ENCODE results near the gene SLC35B2.
"Not testable (repeated sequence)": the region's sequence is repeated elsewhere in the genome, so short reads cannot be mapped to it uniquely, and the experiment has no call there.

SLC35B2 gene

DNA sequence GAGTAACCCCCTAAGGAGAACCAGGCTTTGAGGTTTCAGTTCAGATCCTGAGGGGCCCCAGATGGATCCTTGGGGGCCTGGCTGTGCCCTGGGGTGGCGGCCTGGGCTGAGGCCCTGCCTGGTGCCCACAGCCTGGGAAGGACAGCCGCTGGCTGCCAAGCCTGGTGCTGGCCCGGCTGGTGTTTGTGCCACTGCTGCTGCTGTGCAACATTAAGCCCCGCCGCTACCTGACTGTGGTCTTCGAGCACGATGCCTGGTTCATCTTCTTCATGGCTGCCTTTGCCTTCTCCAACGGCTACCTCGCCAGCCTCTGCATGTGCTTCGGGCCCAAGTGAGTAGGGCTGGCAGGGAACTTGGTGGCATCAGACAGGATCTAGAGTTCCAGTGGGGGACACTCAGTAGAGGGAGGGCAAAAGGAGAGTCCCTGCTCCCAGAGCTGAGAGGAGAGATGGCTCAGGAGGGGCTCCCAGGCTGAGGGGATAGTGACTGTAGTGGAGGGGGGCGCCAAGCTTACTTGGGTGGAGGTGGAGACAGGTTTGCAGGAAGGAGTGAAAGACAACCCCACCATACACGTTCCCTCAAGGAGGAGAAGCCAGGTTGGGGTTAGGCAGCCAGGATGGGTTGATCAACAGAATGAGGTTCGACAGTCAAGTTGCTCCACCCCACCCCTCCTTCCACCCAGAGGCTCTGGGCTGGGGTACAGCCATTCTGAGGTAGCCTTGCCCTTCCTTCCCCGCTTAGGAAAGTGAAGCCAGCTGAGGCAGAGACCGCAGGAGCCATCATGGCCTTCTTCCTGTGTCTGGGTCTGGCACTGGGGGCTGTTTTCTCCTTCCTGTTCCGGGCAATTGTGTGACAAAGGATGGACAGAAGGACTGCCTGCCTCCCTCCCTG, 24.4 kb downstream of the SLC35B2 start:
- no peak for DNase-seq

DNA sequence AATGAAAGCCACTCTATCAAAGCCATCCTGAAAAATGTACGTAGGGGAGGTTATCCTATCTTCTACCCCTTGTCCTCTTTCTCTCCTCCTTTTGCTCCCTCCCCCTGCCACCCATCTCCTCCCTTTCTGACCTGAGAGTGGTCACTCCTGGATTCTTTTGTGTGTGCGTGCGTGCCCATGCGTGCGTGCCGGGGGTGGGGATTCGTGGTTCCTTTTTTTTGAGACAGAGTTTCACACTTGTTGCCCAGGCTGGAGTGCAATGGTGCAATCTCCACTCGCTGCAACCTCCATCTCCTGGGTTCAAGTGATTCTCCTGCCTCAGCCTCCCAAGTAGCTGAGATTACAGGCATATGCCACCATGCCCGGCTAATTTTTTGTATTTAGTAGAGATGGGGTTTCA, 25.9 kb downstream of the SLC35B2 start:
- DNase-seq = not testable (repeated sequence)

DNA sequence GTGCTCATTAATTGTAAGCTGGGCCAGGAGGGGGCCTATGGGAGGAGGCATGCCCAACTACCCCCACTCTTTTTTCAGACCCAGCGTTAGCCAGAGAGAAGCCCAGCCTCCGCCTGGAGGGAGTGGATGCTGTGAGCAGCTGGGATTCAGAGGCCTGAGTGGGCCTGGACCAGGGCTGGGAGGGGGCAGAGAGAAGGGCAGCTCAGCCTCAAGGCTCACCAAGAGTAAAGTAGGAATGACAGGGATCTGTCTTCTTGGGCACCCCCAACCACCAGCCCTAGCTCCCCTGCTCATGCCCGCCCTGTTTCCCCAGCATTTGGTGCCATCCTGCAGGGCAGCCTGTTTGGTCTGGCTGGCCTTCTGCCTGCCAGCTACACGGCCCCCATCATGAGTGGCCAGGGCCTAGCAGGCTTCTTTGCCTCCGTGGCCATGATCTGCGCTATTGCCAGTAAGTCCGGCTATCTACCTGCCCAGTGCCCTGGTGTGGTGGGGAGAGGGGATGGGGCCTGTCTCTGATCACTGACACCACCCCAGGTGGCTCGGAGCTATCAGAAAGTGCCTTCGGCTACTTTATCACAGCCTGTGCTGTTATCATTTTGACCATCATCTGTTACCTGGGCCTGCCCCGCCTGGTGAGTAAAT, 27.2 kb downstream of the SLC35B2 start:
- DNase-seq = no peak

DNA sequence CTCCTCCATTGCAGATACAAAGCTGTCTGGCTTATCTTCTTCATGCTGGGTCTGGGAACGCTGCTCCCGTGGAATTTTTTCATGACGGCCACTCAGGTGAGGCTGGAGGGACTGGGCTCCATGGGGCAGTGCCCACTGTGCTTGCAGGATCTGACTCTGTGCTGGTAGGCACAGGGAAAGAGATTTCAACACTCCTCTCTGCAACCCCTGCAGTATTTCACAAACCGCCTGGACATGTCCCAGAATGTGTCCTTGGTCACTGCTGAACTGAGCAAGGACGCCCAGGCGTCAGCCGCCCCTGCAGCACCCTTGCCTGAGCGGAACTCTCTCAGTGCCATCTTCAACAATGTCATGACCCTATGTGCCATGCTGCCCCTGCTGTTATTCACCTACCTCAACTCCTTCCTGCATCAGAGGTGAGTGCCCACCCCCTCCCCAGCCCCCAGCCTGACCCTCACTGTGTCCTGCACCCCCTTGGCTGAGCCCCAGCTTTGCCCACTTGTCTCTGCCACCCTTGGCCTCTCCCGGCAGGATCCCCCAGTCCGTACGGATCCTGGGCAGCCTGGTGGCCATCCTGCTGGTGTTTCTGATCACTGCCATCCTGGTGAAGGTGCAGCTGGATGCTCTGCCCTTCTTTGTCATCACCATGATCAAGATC, 27.8 kb downstream of the SLC35B2 start:
- no peak for DNase-seq

DNA sequence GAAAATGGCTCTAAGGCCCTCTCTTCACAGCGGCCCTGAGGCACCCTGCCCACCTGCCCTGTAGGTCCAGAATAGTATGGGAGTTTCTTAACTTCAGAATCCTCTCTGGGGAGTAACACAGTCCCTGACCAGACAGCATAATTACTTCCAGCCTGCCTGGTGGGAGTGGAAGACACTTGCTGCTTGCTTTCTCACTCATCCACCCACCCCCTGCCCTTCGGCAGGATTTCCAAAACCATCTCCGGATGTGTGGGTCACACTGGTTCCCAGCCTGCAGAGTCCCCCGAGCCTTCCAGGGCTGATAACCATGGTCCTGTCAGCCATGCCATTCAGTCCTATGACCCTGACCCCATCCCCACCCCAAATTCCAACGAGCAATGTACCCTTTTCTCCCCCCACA, 28.5 kb downstream of the SLC35B2 start:
- DNase-seq = no peak

DNA sequence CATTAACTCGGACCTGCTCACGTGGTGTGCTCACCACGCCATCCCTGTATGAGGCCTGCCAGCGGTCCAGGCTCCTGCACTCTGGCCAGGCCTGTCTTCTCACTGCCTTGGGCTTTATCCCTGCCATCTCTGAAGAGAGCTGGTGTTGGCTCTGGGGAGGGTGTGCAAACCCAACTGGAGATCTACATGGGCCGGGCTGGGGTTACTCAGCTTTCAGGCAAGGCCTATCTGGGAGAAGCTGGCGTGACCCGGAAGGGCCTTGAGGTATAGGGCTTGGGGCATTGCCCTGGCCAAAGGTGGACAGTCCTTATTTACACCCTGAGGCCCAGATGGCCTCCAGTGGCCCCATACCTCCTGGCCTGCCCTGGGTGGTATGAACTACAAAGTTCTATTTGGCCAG, 28.9 kb downstream of the SLC35B2 start:
- no peak for DNase-seq

DNA sequence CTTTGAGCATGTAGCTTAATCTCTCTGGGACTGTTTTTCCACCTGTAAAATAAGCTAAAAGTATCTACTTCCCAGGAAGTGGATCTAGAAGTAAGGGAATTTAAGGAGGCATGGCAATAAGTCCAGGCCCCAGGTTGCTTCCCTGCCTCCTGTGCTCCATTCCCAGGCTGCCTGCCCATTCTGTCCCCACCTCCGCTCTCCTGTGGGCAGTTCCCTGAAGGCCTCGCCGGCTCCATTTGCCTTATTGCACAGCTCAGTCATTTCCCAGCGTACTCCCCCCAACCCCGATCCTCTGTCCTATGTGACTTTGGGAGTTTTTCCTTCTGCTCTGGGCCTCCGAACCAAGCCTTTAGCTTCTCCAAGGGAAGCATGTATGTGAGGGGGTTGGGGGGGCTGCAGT, 29.3 kb downstream of the SLC35B2 start:
- DNase-seq = no peak

DNA sequence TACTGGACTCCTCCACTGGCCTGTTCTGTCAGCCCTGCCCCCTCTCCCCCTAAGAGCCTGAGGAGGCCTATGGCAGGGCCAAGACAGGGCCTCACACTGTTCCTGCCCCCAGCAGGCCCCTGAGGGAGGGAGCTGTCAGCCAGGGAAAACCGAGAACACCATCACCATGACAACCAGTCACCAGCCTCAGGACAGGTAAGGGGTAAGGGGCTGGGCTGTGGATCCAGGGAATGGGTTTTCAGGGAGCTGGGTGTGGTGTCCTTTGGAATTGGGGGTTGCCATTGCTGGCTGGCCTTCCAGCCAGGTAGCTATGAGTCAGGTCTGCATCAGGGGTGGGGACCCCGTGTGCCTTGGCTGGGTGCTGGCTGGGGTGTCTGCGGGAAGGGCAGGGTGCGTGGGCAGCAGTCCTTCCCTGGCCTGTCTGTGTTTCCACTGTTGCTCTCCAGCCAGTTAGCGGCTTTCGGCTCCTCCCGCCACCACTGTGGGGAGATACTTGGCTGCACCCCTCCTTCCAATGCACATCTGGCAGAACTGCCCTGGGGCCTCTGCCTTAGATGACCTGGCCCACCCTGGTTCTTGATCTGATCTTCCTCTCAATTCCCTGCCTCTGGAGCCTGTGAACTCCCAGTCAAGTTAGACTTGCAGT, 30.1 kb downstream of the SLC35B2 start:
- no peak for DNase-seq

DNA sequence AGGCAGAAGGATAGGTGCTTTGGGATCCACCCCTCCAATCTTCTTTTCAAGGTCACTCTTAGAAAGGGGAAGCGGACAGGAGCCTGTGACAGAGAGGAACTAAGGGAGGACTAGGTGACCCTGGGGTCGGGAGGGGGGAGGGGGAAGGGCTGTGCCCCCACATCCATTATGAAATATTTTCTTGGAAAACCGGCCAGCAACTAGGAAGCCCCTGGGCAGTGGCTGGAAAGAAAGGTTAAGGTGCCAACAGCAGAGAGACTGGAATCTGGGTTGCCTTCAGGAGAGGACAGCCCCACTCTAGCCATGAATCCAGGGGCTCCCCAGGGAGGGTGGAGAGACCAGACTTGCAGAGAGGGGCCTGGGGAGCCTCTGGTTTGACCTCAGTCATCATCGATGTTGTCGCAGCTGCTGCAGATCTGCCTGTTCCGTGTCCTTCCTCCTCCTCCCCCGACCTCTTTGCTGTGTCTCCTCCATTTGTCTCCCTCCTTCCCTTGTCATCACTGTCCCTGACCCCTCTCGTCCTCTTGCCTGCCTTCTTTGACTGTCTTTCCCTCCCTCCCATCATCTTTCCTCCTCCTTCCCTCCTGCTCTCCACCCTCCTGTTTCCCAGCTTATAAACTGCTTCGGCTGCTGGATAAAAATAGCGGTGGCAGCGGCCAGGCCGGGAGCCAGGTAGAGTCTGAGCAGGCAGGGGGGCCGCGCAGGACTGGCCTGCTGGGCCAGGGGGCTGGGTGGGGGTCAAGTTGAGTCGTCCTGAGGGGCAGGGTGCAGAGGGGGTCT, 30.8 kb downstream of the SLC35B2 start:
- DNase-seq = no peak

DNA sequence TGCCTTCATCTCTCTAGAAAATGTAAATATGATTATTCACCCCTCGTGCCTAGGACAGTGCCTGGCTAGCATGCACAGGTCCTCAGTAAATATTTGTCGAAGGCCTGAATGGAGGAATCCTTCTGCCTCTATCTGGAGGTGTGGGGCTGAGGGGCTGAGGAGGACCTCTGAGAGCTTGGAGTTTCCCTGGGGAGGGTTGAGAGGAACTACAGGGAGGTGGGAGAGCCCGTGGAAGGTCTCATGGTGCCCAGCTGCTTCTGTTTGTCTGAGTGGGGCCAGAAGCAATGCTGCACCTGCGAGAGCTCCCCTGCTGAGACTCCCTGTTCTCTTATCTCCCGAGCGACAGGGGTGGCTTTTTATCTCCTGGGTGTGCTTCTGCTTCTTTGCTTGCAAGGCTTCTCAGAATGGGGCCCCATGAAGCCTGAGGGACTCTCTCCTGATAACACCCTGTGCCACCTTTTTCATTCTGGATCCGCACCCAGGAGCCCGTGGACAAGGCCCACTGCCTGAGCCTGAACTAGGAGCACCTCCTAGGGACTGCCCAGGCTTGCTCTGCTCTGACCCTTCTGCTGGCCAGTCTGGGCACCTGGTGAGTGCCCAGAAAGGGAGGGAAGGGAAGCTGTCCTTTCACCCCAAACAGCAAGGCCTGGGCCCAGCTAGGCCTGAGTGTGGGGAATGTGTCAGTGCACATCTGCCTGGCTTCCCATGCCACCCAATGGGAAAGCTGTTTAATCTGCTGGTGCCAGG, 31.6 kb downstream of the SLC35B2 start:
- DNase-seq = no peak

DNA sequence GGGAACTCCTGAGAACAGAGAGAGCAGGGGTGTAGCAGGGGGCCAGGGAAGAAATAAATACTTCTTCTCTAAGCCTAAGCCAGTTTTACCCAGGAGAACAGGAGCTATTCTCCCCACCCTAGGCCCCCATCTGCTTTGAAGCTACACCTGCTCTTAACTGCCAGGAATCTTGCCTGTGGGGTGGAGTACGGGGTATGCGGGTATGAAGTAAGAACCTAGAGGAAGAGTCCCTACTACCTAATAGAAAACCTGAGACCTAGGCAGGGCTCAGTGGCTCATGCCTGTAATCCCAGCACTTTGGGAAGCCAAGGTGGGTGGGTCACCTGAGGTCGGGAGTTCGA, 32.4 kb downstream of the SLC35B2 start:
- no peak for DNase-seq

DNA sequence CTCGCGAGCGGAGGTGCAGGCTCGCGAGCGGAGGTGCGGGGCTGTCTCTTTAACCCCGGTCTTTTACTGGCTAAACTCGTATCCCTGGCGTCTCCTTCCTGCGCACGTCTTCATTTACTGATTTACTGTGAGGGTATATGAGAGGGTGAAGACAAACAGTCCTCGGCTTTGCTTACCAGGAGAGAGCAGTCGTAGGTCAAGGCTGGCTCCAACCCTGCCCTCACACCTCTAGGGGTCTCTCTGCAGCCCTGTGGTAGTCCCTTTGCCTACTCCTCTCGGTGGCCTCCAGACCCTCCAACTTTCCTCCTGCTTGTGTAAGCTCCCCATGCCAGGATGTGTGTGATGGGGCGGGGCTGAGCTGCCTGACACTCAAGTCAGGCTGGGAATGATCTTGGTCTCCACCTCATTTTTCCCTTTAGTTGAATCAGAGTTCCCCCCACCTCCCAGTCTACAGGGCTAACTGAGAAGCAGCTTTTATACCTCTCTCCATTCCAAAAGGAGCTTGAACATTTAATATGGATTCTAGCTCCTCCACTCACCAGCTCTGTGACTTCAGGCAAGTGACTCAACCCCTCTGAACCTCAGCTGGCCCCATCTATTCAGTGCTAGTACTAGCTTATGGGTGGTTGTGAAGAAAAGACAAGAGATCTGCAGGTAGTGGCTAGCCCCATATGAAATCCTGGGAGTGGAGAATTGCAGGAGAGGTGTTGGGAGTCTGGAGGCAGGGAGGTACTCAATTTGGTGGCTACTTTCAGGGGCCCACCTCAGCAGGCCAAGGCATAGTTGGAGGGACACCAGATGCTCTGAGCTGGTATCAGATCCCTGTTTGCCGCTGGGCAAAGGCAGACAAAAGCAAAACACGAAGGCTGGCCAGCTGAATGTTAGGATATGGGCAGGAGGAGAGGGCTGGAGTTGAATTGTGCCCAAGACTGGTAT, 33.0 kb downstream of the SLC35B2 start:
- peak; percentile 14 for DNase-seq

DNA sequence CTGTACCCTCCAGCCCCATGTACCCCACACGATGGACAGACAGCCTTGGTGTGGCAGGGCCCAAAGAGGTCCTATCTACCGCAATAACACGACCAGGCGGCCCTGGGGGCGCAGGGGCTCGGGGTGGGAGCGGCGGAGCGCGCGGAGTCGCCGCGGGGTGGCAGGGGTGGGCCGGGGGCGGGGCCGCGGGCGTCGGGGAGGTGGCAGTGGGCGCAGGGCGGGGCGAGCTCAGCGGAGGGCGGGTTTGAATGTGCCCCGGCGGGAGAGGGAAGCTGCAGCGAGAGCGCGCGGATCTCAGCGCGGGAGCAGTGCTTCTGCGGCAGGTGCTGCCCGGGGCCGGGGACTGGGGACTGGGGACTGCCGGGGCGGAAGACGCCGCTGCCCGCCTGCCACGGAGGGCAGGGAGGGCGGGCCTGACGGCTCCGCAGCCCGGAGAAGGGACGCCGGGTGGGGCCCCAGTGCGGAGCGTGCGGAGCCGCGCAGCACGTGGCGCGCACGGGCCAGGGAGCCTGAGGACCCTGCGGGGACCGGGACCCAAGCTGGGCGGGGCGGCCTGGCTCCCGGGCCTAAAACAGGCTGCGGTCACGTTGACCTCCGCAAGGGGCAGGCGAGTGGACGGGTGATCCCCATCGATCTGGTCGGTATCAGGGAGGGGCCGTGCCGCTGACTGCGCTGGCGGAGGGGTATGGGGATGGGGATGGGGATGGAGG, 33.9 kb downstream of the SLC35B2 start, which contains the start of gene SLC29A1:
SLC29A1 (plus strand) TSS at position 277 of the 710 bp plus-strand sequence. CDS start 3,719 bp downstream, outside the sequence.
- DNase-seq = peak; percentile 92

DNA sequence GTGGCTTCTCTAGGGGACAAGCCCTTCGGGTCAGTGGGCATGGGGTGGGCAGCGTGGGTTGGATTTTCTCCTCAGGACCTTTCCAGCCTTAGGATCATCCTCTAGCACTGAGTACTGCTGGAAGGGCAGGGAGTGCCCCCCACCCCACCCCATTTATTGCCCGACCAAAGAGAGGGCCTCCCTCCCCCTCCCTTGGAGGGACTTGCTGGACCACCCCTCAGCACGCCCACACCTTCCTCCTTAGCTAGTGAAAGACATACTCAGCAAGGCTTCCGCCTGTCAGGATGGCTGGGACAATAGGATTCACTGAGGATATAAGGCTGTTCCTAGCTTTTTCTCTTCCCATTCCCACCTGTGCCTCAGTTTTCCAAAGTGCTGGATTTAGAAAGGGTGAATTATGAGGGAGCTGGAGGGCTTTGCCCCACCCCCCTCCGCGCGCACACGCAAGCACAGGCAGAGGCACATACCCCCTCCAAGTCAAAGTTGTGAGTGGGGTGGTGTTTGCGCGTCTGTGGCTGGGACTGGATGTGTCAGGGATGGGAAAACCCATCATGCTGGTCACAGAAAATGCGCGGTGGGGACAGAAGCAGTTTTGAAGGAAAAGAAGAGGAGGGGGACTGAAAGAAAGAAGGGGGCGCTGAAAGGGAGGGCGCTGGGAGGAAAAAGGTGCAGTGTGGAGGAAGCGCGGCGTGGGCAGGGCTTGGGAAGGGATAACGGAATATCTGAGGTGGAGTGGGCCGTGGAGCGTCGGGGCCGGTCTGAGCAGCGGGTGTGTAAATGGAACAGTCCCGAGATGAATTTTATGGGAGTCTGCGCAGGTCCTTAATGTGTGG, 34.6 kb downstream of the SLC35B2 start:
- DNase-seq = no peak

DNA sequence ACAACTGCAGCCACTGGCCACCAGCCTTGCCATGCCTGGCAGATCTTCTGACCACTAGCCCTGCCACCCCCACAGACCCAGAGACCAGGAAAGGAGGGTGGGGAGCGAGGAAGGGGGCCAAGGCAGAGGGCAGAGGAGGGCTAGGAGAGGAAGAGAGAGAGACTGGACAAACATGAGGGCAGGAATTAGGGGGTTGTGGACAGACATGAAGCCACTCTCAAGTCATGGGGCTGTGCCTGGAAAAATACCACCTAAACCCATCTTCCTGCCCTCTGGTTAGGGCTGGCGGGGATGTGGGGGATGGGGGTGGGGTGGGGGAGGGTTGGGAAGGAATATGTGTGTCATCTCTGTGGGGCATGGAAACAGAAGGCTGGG, 35.4 kb downstream of the SLC35B2 start:
- no peak for DNase-seq

DNA sequence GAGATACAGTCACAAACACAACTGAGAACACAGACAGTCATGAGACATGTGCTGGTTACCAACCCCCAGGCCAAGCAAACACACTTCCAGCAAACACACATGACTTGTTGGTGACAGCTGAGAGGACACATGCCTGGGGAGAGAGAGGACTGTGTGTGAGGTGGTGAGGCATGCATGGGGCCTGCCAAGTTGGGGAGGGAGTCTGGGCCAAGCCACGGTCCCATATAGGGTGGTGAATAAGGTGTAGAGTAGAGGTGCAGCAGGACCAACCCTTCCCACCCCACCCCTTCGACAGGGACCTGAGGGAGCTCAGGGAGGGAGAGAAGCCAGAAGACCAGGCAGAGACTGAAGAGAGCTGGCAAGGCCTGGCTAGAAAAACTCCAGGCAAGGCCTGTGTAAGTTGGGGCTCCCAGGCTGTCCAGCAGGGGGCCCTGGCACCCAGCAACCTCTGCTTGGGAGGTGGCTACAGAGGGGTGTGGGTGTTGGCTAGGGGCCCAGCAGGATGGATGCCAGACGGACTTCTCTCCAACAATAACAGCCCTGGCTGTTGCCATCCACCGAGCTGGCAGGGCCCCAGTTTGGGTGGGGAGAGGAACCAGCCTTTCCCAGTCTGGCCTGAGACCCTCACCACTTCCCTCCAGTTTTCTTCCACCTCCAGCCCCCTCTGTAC, 35.9 kb downstream of the SLC35B2 start:
- DNase-seq = peak; percentile 81

DNA sequence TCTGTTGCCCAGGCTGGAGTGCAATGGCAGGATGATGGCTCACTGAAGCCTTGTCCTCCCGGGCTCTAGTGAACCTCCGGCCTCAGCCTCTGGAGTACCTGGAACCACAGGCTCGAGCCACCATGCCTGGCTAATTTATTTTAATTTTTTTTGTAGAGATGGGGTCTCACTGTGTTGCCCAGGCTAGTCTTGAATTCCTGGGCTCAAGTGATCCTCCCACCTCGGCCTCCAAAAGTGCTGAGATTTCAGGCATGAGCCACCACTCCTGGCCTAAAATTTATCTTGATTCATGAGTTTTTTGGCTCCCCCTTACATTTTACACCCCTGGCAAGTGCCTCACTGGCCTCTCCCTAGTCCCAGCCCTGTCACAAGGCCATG, 36.4 kb downstream of the SLC35B2 start:
- DNase-seq = no peak

All from CD4-positive, alpha-beta T cell treated with Interleukin-6 for 4 hours (primary cell).